Muscle of leg (tissue), 11 donors: Measurements from ENCODE around the gene FKBP9. TPM values are rescaled to one million over a fixed set of nuclear protein-coding genes. Genes with fewer than 3 reads are reported as not detected.

Experiments used
- DNase-seq: peaks from one replicate; pipeline ENCODE4 v3.0.0; 2013
- H3K27ac ChIP-seq: one replicate; pipeline ENCODE4 v1.5.1; 2013; ENCODE audit warnings: mild to moderate bottlenecking, low read length, control low read depth
- H3K27me3 ChIP-seq: one replicate; pipeline ENCODE4 v1.6.1; 2013; ENCODE audit warnings: low read length; ENCODE audit not compliant: control insufficient read depth, insufficient read depth
- H3K36me3 ChIP-seq: one replicate; pipeline ENCODE4 v1.6.1; 2013; ENCODE audit warnings: low read length; ENCODE audit not compliant: control insufficient read depth, insufficient read depth
- H3K4me1 ChIP-seq: one replicate; pipeline ENCODE4 v1.6.1; 2013; ENCODE audit warnings: low read length; ENCODE audit not compliant: control insufficient read depth, insufficient read depth
- H3K4me3 ChIP-seq: one replicate; pipeline ENCODE4 v1.5.1; 2013; ENCODE audit warnings: low read length, control low read depth
- H3K9me3 ChIP-seq: replicated peaks from 2 replicates; pipeline ENCODE4 v1.6.1; 2013; ENCODE audit warnings: low read depth, low read length; ENCODE audit not compliant: control insufficient read depth
- WGBS: methylation state at CpG from one replicate; pipeline ENCODE4 v1.1.5; 2013; ENCODE audit warnings: missing lambda C conversion rate; ENCODE audit not compliant: insufficient coverage; 5-methylcytosine and 5-hydroxymethylcytosine counted together
- polyA plus RNA-seq, 8 donors: library from polyadenylated mRNA; unstranded; fragments of 120-200 nt; gene quantifications; one replicate each; pipeline versions ENCODE4 v1.2.1 to v1.2.3, GENCODE V29; 2013; ENCODE audit warnings: inconsistent platforms in 1 of 8, low replicate concordance in 1 of 8; ENCODE audit not compliant: insufficient read length in 8 of 8, insufficient read depth in 1 of 8
- total RNA-seq: library from RNA; stranded (reverse); fragments of 120-200 nt; gene quantifications from one replicate; pipeline ENCODE4 v1.2.4, GENCODE V29; 2013

The FKBP9 gene
- total and polyA plus RNA-seq, 9 donors, result 110 to 239 (median 153) TPM

GRCh38 chr7:33053721-33054120 lies 96.5 kb downstream of the FKBP9 start:
- Histone ChIP-seq H3K36me3 (peaks cover 3% of the 10 kb centered on the region), H3K4me1 (no peaks in the 10 kb centered on the region), H3K27ac (no peak overlapping the region), H3K9me3 (no peaks in the 10 kb centered on the region), H3K4me3 (no peak overlapping the region), H3K27me3 (no peaks in the 10 kb centered on the region)
- WGBS, result no CpG with 5 or more reads among the region's 1 CpG
- no peak for DNase-seq

GRCh38 chr7:33054261-33054964 lies 97.2 kb downstream of the FKBP9 start:
- Histone ChIP-seq H3K4me1 (no peaks in the 10 kb centered on the region), H3K27ac (no peak overlapping the region), H3K4me3 (no peak overlapping the region), H3K36me3 (peaks cover 3% of the 10 kb centered on the region), H3K9me3 (no peaks in the 10 kb centered on the region), H3K27me3 (no peaks in the 10 kb centered on the region)
- DNase-seq, result no peak
- WGBS, result no CpG with 5 or more reads among the region's 2 CpGs

- no peaks in the 10 kb centered on the region for H3K27me3 ChIP-seq
- H3K27ac ChIP-seq, result no peak overlapping the region
- H3K4me3 ChIP-seq, result no peak overlapping the region
- no peaks in the 10 kb centered on the region for H3K4me1 ChIP-seq
- no peaks in the 10 kb centered on the region for H3K9me3 ChIP-seq
- no peak for DNase-seq
- H3K36me3 ChIP-seq, result peaks cover 3% of the 10 kb centered on the region
- WGBS, result 92% methylated on average over 2 of the region's 5 CpGs
These were observed 97.9 kb downstream of the FKBP9 start for GRCh38 chr7:33055158-33055557.

Other genes starting within 250 kb of the FKBP9 start
- 35.9 TPM for gene KBTBD2, start 65.7 kb upstream of the FKBP9 start, total RNA-seq
- gene KBTBD2, start 65.7 kb upstream of the FKBP9 start, polyA plus RNA-seq, result 10 to 100 TPM; 32.2 to 39.8 (median 34.8) TPM
- 29.5 TPM for gene NT5C3A, start 105.3 kb downstream of the FKBP9 start, total RNA-seq
- gene NT5C3A, start 105.3 kb downstream of the FKBP9 start, polyA plus RNA-seq, result 10 to 100 TPM; 18.5 to 32.4 (median 23.6) TPM
- 24.2 TPM for gene RP9, start 152.0 kb downstream of the FKBP9 start, total RNA-seq
- gene RP9, start 152.0 kb downstream of the FKBP9 start, polyA plus RNA-seq, result 10 to 100 TPM; 21.8 to 26.5 (median 25.2) TPM
- gene BBS9, start 172.1 kb downstream of the FKBP9 start, total RNA-seq, result 23.5 TPM
- gene BBS9, start 172.1 kb downstream of the FKBP9 start, polyA plus RNA-seq, result 10 to 100 TPM; 13.0 to 19.3 (median 15.8) TPM